T-helper 2 cell treated with Interferon-gamma antibody and Interleukin-4, amounts not matched to agents 5 μg/mL and 100 μg/mL, for 36 hours (primary cell): ENCODE results near the gene PROSER3.

ENCODE experiments used
- DNase-seq: peaks from one replicate; pipeline ENCODE4 v3.0.0; 2021; ENCODE audit warnings: low spot score
- H3K27ac Mint-ChIP-seq: one replicate; pipeline ENCODE4 v1.8.0; 2021; ENCODE audit warnings: mild to moderate bottlenecking, mixed read lengths
- H3K27me3 Mint-ChIP-seq: one replicate; pipeline ENCODE4 v1.8.0; 2021; ENCODE audit warnings: low read depth, mixed read lengths
- H3K36me3 Mint-ChIP-seq: one replicate; pipeline ENCODE4 v1.8.0; 2021; ENCODE audit warnings: low read depth, mixed read lengths
- H3K4me1 Mint-ChIP-seq: one replicate; pipeline ENCODE4 v1.8.0; 2021; ENCODE audit warnings: low read depth, mixed read lengths
- H3K4me3 Mint-ChIP-seq: one replicate; pipeline ENCODE4 v1.8.0; 2022; ENCODE audit warnings: mild to moderate bottlenecking, moderate library complexity, mixed read lengths
- H3K9me3 Mint-ChIP-seq: one replicate; pipeline ENCODE4 v1.8.0; 2021; ENCODE audit warnings: mixed read lengths

The PROSER3 gene

GRCh38 chr19:35757749-35758608, at the start of gene PROSER3:
Gene PROSER3 (plus strand): TSS chr19:35758176. CDS start chr19:35758216, 40 bp downstream.
- Mint-ChIP-seq H3K4me3 (peak within 1 kb of the TSS; percentile 86), H3K27me3 (no peaks in the 10 kb centered on the region), H3K27ac (peak within 1 kb of the TSS; percentile 92), H3K36me3 (peaks cover 23% of the 10 kb centered on the region), H3K9me3 (no peaks in the 10 kb centered on the region), H3K4me1 (peaks cover 20% of the 10 kb centered on the region)
- DNase-seq, result peak; percentile 99

GRCh38 chr19:35708391-35708790, 49.6 kb upstream of the PROSER3 start:
- no peaks in the 10 kb centered on the region for H3K9me3 Mint-ChIP-seq
- DNase-seq, result no peak
- no peak overlapping the region for H3K27ac Mint-ChIP-seq

DNA sequence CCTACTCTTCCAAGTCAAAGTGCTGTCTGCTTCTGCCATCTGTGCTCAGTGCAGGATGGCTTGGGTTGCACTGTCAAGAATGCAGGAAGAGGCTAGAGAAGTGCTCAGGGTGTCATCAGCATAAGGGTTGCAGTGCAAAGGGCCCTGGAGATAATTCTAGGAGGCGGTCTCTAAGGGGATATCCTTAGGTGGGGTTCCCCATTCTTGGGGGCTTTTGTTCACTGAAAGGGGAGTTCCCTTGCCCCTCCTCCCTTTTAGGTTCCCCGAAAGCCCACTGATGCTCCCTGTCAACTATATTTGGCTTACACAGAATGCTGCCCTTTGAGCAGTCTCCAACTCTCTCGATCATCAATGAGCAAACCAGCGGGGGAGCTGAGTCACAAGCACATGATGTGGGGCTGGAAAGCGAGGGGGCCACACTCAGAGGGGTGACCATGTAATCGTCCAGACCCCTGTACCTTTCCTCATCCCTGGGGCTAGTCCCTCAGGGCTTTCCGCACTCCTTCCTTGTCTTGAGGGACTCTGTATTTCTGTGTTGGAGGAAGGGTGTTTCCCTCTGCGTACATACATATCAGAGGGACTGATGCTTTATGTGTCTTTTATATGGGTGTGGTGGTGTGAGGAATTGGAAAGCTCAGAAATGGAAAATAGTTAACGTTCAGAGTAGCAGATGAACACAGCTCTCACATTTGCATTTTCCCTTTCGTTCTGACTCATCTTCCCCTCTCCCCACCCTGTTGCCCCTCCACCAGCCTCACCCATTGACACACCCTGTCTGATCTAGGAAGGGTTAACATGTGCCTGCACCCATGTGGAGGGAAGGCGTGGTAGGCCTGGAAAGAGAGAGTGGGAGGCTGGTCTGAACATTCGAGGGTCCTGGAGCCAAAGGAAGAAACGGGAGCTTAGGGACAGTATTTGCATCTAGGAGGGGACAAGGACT, 46.9 kb upstream of the PROSER3 start:
- Mint-ChIP-seq H3K27ac (peak overlapping the region; percentile 98), H3K36me3 (peaks cover 18% of the 10 kb centered on the region), H3K9me3 (no peaks in the 10 kb centered on the region), H3K27me3 (no peaks in the 10 kb centered on the region), H3K4me3 (peak overlapping the region; percentile 71), H3K4me1 (peaks cover 47% of the 10 kb centered on the region)
- DNase-seq, result peak; percentile 80

More at GRCh38 chr19:35708391-35708790, 49.6 kb upstream of the PROSER3 start:
- Mint-ChIP-seq H3K4me1 (peaks cover 28% of the 10 kb centered on the region), H3K4me3 (no peak overlapping the region), H3K36me3 (peaks cover 2% of the 10 kb centered on the region), H3K27me3 (no peaks in the 10 kb centered on the region)

DNA sequence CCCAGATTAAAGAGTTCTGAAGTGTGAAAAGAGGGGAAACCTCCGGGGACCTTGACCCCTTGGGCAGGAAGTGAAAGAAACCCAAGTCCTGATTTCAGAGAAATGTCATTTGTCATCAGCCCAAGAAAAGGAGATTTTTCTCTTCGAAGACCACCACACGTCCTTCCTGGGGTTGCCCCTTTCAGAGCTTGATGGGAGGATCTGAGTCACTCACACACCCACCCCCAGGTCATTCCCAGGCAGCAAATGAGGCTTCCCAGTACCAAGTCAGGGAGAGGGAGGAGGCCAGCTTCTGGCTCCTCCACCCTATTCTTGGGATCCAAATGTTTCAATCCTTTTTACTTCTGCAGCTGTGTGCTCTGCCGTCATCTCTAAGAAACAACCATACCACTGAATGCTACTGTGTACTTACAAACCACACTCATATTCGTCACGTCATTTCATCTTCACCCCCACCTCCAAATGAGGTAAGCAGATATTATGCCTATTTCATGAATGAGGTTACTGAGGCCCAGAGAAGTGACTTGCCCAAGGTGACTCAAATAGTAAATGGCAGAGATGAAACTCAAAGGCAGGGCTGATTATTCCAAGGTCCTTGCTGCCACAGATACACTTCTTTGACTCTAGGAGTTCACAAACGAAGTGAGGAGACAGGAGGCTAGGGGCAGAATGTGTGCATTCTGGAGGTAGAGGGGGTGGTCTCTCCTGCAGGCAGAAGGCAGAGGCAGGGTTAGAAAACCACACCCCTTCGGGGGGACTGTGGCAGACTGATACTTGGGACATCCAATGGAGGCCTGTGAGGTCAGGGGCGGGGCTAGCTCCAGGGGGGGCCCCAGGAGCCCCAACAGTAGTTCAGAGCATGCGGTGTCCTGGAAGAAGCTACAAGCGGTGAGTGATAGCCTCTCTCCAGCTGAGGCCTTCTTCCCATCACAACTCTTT, 45.1 kb upstream of the PROSER3 start:
- Mint-ChIP-seq H3K4me3 (peak overlapping the region; percentile 89), H3K9me3 (no peaks in the 10 kb centered on the region), H3K4me1 (peaks cover 53% of the 10 kb centered on the region), H3K36me3 (peaks cover 25% of the 10 kb centered on the region), H3K27ac (peak overlapping the region; percentile 98), H3K27me3 (no peaks in the 10 kb centered on the region)
- DNase-seq, result peak; percentile 85

- DNase-seq, result no peak
- H3K27me3 Mint-ChIP-seq, result no peaks in the 10 kb centered on the region
- peaks cover 53% of the 10 kb centered on the region for H3K4me1 Mint-ChIP-seq
- H3K4me3 Mint-ChIP-seq, result peak overlapping the region; percentile 89
- H3K36me3 Mint-ChIP-seq, result peaks cover 25% of the 10 kb centered on the region
- no peaks in the 10 kb centered on the region for H3K9me3 Mint-ChIP-seq
- H3K27ac Mint-ChIP-seq, result peak overlapping the region; percentile 98
Observed at GRCh38 chr19:35713506-35713850, 44.5 kb upstream of the PROSER3 start.

DNA sequence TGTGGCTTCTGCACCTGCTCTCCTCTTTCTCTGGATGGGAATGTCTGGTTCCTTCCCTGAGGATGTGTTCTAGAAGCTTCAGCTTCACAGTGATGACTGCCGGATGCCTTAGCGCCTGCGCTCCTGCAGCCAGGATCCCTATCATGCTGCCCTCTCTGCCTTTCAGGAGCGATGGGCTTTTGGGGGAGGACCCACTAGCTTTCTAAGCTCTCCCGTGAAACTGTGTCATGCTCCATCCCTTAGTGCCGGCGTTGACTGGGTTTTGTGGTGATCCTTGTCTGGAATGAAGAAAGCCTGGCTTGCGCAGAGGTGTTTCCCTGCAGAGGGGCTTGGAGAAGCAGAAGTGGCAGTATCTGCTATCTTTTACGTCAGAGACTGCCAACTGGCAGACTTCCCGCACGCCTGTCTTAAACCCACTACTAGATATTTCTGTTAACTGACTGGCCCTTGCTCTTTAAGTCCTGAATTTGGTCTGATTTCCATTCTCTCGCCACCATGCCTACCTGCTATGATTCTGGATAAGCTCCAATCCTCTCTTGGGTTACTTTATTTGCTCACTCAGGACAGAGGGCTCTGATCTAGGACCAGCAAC, 44.0 kb upstream of the PROSER3 start:
- H3K4me1 Mint-ChIP-seq, result peaks cover 55% of the 10 kb centered on the region
- peak overlapping the region; percentile 89 for H3K4me3 Mint-ChIP-seq
- H3K36me3 Mint-ChIP-seq, result peaks cover 27% of the 10 kb centered on the region
- no peaks in the 10 kb centered on the region for H3K9me3 Mint-ChIP-seq
- no peak for DNase-seq
- H3K27me3 Mint-ChIP-seq, result no peaks in the 10 kb centered on the region
- H3K27ac Mint-ChIP-seq, result peak overlapping the region; percentile 98

DNA sequence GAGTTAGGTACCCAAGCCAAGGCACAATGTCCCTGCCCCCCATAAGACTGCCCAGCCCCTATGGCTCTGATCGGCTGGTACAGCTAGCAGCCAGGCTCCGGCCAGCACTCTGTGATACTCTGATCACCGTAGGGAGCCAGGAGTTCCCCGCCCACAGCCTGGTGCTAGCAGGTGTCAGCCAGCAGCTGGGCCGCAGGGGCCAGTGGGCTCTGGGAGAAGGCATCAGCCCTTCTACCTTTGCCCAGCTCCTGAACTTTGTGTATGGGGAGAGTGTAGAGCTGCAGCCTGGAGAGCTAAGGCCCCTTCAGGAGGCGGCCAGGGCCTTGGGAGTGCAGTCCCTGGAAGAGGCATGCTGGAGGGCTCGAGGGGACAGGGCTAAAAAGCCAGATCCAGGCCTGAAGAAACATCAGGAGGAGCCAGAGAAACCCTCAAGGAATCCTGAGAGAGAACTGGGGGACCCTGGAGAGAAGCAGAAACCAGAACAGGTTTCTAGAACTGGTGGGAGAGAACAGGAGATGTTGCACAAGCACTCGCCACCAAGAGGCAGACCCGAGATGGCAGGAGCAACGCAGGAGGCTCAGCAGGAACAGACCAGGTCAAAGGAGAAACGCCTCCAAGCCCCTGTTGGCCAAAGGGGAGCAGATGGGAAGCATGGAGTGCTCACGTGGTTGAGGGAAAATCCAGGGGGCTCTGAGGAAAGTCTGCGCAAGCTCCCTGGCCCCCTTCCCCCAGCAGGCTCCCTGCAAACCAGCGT, 43.2 kb upstream of the PROSER3 start:
- H3K9me3 Mint-ChIP-seq, result no peaks in the 10 kb centered on the region
- no peak for DNase-seq
- H3K4me1 Mint-ChIP-seq, result peaks cover 61% of the 10 kb centered on the region
- no peaks in the 10 kb centered on the region for H3K27me3 Mint-ChIP-seq
- peaks cover 33% of the 10 kb centered on the region for H3K36me3 Mint-ChIP-seq
- peak overlapping the region; percentile 98 for H3K27ac Mint-ChIP-seq
- H3K4me3 Mint-ChIP-seq, result peak overlapping the region; percentile 89

DNA sequence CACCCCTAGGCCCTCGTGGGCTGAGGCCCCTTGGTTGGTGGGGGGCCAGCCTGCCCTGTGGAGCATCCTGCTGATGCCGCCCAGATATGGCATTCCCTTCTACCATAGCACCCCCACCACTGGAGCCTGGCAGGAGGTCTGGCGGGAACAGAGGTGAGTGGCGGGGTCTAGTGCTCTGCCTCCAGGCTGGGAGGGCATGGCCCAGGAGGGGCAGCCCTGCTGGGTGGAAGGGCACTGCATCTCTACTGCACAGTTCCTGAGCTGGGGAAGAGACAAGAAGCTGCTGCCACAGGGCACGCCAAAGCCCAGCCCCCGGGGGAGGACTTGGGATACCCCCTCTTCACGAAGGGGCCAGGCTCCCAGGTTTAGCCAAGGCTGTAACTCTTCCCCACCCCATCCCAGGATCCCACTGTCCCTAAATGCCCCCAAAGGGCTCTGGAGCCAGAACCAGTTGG, 42.6 kb upstream of the PROSER3 start:
- no peaks in the 10 kb centered on the region for H3K27me3 Mint-ChIP-seq
- peaks cover 57% of the 10 kb centered on the region for H3K4me1 Mint-ChIP-seq
- H3K27ac Mint-ChIP-seq, result peak overlapping the region; percentile 94
- no peak for DNase-seq
- H3K9me3 Mint-ChIP-seq, result no peaks in the 10 kb centered on the region
- peak overlapping the region; percentile 89 for H3K4me3 Mint-ChIP-seq
- H3K36me3 Mint-ChIP-seq, result peaks cover 36% of the 10 kb centered on the region

GRCh38 chr19:35715981-35716800, 41.8 kb upstream of the PROSER3 start:
- Mint-ChIP-seq H3K9me3 (no peaks in the 10 kb centered on the region), H3K27ac (peak overlapping the region; percentile 94), H3K27me3 (no peaks in the 10 kb centered on the region), H3K36me3 (peaks cover 36% of the 10 kb centered on the region), H3K4me3 (peak overlapping the region; percentile 89), H3K4me1 (peaks cover 49% of the 10 kb centered on the region)
- DNase-seq, result no peak

- Mint-ChIP-seq H3K36me3 (peaks cover 38% of the 10 kb centered on the region), H3K27me3 (no peaks in the 10 kb centered on the region), H3K4me1 (peaks cover 44% of the 10 kb centered on the region), H3K4me3 (peak overlapping the region; percentile 89), H3K9me3 (no peaks in the 10 kb centered on the region), H3K27ac (peak overlapping the region; percentile 94)
- DNase-seq, result peak; percentile 88
Observed at GRCh38 chr19:35716801-35717664, 40.9 kb upstream of the PROSER3 start.

DNA sequence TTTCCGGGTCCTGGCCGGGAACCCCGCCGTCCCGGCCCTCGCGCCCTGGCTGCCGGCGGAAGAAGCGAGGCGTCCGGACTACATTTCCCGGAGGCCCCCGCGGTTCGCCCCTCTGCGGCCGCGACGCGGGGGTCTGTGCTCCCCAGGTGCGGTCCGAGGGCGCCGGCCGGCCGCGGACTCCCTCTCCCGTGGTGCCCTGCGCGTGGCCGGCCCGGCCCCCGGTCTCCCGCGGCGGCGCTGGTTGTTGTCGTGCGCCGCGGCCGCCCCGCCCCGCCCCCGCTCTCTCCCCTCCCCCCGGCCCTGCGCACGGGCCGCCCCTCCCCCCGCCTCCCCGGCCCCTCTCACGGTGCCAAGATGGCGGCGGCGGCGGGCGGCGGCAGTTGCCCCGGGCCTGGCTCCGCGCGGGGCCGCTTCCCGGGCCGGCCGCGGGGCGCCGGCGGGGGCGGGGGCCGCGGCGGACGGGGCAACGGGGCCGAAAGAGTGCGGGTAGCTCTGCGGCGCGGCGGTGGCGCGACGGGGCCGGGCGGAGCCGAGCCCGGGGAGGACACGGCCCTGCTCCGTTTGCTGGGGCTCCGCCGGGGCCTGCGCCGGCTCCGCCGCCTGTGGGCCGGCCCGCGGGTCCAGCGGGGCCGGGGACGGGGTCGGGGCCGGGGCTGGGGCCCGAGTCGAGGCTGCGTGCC, 40.2 kb upstream of the PROSER3 start, which contains the start of gene KMT2B:
Gene KMT2B, plus strand, starts transcription at position 339 of the 680 bp plus-strand sequence. Its CDS starts 16 bp downstream, at position 355.
- DNase-seq, result peak; percentile 98
- peak within 1 kb of the TSS; percentile 95 for H3K4me3 Mint-ChIP-seq

More for the DNA sequence above, 40.2 kb upstream of the PROSER3 start, which contains the start of gene KMT2B:
- H3K36me3 Mint-ChIP-seq, result peaks cover 44% of the 10 kb centered on the region
- peak within 1 kb of the TSS; percentile 94 for H3K27ac Mint-ChIP-seq
- H3K4me1 Mint-ChIP-seq, result peaks cover 36% of the 10 kb centered on the region
- no peaks in the 10 kb centered on the region for H3K9me3 Mint-ChIP-seq
- H3K27me3 Mint-ChIP-seq, result no peaks in the 10 kb centered on the region
